ENCODE results near the gene ABCC10. TPM values are rescaled to one million over a fixed set of nuclear protein-coding genes. Genes with fewer than 3 reads are reported as not detected.
"Not testable (repeated sequence)": the region's sequence is repeated elsewhere in the genome, so short reads cannot be mapped to it uniquely, and the experiment has no call there.

Gene ABCC10
- total RNA-seq, 1 donor from 2014 or later = 9.6 TPM

DNA sequence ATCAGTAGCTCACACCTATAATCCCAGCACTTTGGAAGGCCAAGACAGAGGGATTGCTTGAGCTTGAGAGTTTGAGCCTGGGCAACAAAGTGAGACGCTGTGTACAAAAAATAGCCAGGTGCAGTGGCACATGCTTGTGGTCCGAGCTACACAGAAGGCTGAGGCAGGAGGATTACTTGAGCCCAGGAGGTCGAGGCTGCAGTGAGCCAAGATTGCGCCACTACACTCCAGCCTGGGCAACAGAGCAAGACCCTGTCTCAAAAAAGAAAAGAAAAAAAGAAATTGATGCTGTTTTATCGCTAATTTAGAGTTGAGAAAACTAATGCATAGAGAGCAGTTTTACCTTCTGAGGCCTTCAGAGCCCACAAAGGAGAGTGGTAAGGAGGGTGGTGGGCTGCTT lies 71.0 kb downstream of the ABCC10 start:
- not testable (repeated sequence) for DNase-seq

DNA sequence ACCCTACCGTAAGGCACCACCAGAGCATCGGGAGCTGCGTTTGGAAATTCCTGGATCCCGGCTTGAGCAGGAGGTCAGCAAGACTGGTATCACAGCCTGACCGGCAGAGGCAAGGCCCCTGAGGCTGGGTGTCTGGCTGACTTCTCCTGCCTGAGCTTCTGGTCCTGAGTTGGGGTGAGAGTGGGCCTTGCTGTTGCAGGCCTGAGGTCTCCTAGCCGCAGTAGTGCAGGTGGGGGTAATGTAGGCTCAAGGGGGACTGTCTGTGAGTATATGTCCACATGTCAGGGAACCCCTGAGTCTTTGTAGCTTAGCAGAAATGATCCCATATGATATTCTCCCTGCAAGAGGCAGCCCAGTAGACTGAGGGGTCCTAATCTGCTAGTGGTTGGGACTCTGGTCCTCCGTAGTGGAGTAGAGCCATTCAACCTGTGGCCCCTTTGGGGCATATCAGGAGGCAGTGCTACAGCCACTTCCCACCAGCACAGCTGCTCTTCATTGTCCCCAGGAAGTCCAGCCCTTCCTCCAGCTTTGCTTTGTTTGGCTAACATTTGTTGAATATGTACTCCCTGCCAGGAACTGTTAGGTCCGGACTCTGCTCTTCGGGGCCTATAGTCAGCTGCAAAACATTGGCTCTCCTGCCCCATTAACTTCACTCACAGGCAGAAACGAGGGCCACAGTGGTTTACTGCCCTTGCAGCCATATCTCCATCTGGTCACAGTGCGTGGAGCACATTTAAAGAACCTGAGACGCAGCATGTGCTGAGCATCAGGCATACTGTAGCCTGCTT lies 71.9 kb downstream of the ABCC10 start:
- no peak for DNase-seq

Small RNAs within 50 kb of the gene (small RNA-seq; reads per million reads assigned to genes)
- gene MIR6780B (ENCODE audit: low replicate concordance) = not detected
- not detected for gene RNU6-1113P (ENCODE audit: low replicate concordance)

Other genes with a start within 250 kb of the ABCC10 start
- gene CUL9, start 245.3 kb upstream of the ABCC10 start, total RNA-seq = 18.8 TPM
- gene DNPH1, start 198.1 kb upstream of the ABCC10 start, total RNA-seq = 26.3 TPM
- gene TTBK1, start 184.1 kb upstream of the ABCC10 start, total RNA-seq = 0.10 TPM
- not detected for gene SLC22A7, start 129.3 kb upstream of the ABCC10 start, total RNA-seq
- gene CRIP3, start 118.7 kb upstream of the ABCC10 start, total RNA-seq = 1.1 TPM
- 10.3 TPM for gene ZNF318, start 57.9 kb upstream of the ABCC10 start, total RNA-seq
- 2.7 TPM for gene DLK2, start 28.0 kb downstream of the ABCC10 start, total RNA-seq
- gene TJAP1, start 50.0 kb downstream of the ABCC10 start, total RNA-seq = 11.8 TPM
- 0.20 TPM for gene LRRC73, start 82.8 kb downstream of the ABCC10 start, total RNA-seq
- 49.7 TPM for gene YIPF3, start 89.4 kb downstream of the ABCC10 start, total RNA-seq
- 23.5 TPM for gene POLR1C, start 89.5 kb downstream of the ABCC10 start, total RNA-seq
- 25.1 TPM for gene XPO5, start 148.5 kb downstream of the ABCC10 start, total RNA-seq
- 9.8 TPM for gene POLH, start 148.6 kb downstream of the ABCC10 start, total RNA-seq
- gene GTPBP2, start 201.7 kb downstream of the ABCC10 start, total RNA-seq = 34.8 TPM
- 14.1 TPM for gene MAD2L1BP, start 208.3 kb downstream of the ABCC10 start, total RNA-seq
- gene RSPH9, start 217.5 kb downstream of the ABCC10 start, total RNA-seq = 0.30 TPM